Measurements from ENCODE around the gene ECE1.

Gene ECE1

DNA sequence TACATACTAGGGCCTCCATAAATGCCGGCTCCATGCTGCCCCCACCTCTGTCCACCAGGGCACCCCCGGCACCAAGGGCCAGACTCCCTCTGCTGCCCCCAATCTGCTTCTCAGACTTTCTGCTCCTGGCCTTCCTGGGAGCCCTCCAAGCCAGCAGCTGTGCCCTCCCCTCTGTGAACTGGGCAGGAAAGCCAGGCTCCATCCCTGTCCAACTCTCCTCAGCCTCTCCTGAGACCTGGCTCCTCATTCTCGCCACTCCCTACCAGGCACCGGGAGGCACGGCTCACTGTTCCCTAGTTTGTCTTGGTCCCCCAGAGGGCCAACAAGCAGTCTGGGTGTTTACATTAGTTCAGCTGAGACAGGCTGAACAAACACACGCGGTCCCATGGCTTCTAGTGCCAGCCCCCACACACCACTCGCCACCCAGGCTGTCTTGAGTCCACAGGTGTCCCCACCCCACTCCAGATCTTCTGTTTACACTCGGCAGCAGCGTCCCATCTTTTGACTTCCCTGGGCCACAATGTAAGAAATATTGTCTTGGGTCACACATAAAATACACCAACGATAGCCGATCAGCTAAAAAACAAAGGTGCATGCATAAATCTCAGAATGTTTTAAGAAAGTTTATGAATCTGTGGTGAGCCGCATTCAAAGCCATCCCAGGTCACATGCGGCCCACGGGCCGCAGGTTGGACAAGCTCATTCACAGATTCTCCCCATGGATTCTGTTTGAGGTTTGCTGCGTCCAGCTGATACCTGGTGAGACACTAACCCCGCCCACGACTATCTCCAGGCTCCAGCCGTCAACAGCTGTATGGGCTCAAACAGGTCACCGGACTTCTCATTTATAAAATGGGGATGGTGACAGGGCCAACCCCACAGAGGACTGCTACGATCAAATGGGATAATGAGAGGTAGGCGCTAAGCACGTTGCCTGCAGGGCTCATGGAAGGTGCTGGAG lies 29.5 kb upstream of the ECE1 start:
- no peak overlapping the region for H3K27ac Mint-ChIP-seq
- DNase-seq = no peak
- peaks cover 37% of the 10 kb centered on the region for H3K4me1 Mint-ChIP-seq
- H3K9me3 Mint-ChIP-seq = no peaks in the 10 kb centered on the region
- H3K4me3 Mint-ChIP-seq = no peak overlapping the region
- CTCF ChIA-PET = interaction anchor here (1.4 to 2.8 kb wide), 3 partner anchors 49 to 65 kb away, joined by 3 to 12 read pairs (median 5); no protein-coding TSS in a partner anchor
- H3K36me3 Mint-ChIP-seq = peaks cover 12% of the 10 kb centered on the region
- H3K27me3 Mint-ChIP-seq = no peaks in the 10 kb centered on the region

DNA sequence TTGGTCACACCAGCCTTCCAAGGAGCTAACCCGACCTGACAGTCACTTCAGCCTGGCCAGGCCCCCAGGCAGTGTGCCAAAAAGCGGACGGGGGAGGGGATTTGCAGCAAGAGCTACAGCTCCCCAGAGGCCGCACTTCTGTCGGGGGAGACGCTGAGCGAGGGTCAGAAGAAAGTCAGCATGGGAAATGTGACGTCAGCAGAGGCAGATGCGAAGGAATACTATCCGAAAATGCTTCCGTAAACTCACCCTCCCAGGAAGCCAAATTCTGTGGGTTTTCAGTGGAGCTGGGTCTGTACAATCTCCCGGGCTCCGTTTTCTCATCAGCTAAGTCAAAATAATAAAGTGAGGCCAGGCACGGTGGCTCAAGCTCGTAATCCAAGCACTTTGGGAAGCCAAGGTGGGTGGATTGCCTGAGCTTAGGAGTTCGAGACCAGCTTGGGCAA lies 28.5 kb upstream of the ECE1 start:
- DNase-seq = no peak
- CTCF ChIA-PET = interaction anchor here (2.8 kb wide), 1 partner anchor 49 kb away, joined by 12 read pairs; no protein-coding TSS in a partner anchor
- no peaks in the 10 kb centered on the region for H3K27me3 Mint-ChIP-seq
- peaks cover 12% of the 10 kb centered on the region for H3K36me3 Mint-ChIP-seq
- H3K4me3 Mint-ChIP-seq = no peak overlapping the region
- H3K9me3 Mint-ChIP-seq = no peaks in the 10 kb centered on the region
- H3K4me1 Mint-ChIP-seq = peaks cover 30% of the 10 kb centered on the region
- no peak overlapping the region for H3K27ac Mint-ChIP-seq

DNA sequence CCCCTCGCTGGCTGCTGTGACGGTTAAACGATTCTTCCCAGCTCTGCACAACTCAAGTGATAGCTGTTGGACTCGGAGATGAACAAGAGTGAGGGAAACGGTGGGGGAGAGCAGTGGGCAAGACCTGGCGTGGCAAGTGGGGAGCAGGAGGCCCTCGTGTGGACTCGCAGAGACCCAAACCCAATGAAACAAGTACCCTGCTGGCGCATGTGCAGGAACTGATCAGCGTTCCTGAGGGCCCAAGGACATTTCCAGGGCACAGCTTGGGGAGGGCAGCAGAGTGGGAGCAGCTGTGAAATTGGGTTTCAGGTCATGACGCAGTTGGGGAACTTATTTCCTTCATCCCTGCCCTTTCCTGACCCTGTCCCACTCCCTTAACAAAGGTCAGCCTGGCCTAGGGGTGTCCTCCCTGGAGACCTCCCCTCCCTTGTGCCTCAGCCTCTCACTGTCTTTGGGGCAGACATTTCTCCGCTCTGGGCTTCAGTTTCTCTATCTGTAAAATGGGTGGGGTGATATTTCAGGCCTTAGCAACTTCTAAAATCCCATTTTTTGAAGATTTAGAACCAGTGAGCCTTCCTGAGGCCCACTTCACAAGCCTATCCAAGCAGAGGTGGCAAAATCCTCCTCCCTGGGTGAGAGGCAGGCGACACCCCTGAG lies 27.9 kb upstream of the ECE1 start:
- H3K4me1 Mint-ChIP-seq = peaks cover 28% of the 10 kb centered on the region
- H3K27me3 Mint-ChIP-seq = no peaks in the 10 kb centered on the region
- peaks cover 12% of the 10 kb centered on the region for H3K36me3 Mint-ChIP-seq
- H3K27ac Mint-ChIP-seq = no peak overlapping the region
- CTCF ChIA-PET = interaction anchor here (2.8 kb wide), 1 partner anchor 48 kb away, joined by 12 read pairs; no protein-coding TSS in a partner anchor
- no peak for DNase-seq
- H3K9me3 Mint-ChIP-seq = no peaks in the 10 kb centered on the region
- no peak overlapping the region for H3K4me3 Mint-ChIP-seq

DNA sequence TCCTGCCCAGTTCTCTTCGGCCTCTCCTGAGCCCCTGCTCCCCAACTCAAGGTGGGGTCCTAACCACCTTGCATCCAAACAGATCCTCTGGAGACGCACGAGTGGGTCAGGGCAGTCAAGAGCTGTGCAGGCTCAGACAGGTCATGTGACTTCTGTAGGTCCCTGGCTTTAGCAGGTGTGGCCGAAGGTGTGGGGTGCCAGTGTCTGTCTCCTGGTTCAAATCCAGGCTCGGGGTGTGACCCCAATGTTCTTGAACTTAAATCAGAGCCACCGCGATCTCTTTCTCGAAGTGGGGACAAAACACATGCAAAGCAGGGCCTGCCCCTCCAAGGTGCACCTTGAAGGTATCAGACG lies 27.4 kb upstream of the ECE1 start:
- Mint-ChIP-seq H3K4me1 (peaks cover 23% of the 10 kb centered on the region), H3K9me3 (no peaks in the 10 kb centered on the region), H3K27me3 (no peaks in the 10 kb centered on the region), H3K27ac (no peak overlapping the region), H3K36me3 (peaks cover 12% of the 10 kb centered on the region), H3K4me3 (no peak overlapping the region)
- CTCF ChIA-PET = no interaction called here
- no peak for DNase-seq

DNA sequence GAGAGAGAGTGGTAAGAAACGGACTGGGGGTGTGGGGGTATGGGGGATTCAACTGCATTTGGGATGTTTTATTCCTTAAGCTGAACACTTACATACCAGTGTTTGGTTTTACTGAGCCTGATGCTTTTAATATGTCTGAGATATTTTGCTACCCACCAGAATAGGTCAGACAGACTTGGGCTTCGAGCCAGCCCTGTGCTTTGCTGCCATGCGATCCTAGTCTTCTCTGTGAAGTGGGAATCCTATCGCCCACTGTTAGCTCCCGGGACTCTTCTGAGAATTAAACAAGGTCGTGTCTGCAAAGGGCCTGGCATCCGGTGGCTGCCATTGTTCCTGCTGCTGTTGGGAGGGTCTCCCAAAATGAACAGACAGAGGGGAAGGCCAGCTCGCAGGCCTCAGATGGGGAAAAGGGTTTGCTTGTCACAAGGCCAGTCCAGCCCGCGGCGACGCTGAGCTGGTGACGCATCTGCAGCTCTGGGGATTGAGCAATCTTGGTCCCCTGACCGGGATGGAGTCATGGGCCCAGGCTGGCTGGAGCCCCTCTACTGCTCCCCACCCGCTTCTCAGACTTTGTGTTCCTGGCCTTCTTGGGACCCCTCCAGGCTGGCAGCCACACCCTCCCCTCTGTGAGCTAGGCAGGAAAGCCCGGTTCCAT lies 26.9 kb upstream of the ECE1 start:
- no peak overlapping the region for H3K27ac Mint-ChIP-seq
- H3K4me1 Mint-ChIP-seq = peaks cover 18% of the 10 kb centered on the region
- no peaks in the 10 kb centered on the region for H3K9me3 Mint-ChIP-seq
- CTCF ChIA-PET = interaction anchor here (0.7 to 1.2 kb wide), 2 partner anchors 17 to 42 kb away, joined by 3 read pairs; no protein-coding TSS in a partner anchor
- no peak for DNase-seq
- H3K4me3 Mint-ChIP-seq = no peak overlapping the region
- peaks cover 12% of the 10 kb centered on the region for H3K36me3 Mint-ChIP-seq
- H3K27me3 Mint-ChIP-seq = no peaks in the 10 kb centered on the region

DNA sequence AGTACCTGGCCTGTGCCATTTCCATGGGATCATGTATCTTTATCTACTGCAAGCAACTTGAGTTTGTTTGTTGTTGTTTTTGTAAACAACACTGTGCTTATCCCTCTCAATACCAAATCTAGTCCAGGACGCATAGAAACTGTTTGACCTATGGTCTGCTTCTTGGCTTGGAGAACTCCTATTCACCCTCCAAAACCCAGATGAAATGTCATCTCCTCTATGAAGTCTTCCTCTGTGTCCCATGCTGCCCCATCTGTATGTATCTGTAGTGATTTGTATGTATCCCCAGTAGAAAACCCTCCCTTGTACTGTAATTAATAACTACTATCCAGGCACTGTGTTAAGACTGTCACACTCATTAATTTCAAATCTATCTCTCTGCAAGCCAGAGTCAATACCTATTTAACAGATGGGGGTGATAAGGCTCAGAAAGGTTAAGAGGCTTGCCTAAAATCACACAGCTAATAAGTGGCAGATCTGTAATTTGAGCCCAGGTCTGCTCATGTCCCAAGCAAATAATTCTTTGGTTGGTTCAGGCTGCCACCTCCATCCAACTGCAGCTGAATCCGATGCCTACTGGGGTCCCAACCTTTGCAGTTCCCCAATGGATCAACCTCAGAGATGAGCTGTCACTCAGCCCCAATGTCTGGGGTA lies 24.6 kb upstream of the ECE1 start:
- H3K27ac Mint-ChIP-seq = no peak overlapping the region
- peaks cover 20% of the 10 kb centered on the region for H3K36me3 Mint-ChIP-seq

DNA sequence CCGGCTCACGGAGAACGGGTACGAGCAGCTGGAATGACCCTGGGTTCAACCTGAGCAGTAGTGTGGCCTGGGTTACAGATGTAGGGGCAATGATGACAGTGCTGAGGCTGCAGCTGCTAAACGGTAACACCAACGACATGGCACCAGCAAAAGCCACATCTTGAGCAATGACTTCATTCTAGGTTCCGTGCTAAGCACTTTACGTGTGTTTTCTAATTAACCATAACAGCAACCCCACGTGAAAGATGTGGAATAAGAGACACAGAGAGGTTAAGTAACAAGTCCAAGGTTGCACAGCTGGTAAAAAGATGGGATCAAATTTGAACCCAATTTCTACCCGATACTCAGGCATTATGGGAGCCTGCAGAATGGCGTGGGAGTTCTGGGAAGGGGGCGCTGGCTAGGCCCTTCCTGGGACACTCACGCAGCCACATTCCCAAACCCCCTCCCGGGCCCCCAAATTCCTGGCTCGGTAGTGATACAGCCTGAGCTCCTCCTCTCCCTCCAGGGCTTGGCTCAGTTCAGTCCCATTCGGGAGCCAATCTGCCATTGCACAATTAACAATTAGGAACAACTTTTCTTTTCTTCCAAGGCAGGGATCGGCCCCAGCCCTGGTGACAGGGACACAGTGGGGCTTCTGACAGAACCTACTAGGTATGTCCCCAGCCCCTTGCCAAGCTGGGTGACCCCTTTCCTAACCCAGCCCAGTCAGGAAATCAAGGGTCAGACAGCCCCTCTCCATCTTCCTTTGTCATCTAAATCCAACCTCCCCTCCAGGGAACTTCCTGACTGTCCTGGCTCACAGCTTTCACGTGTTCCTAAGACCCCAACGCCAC lies 23.8 kb upstream of the ECE1 start:
- H3K36me3 Mint-ChIP-seq = peaks cover 19% of the 10 kb centered on the region
- H3K4me3 Mint-ChIP-seq = no peak overlapping the region
- peaks cover 24% of the 10 kb centered on the region for H3K4me1 Mint-ChIP-seq
- no peak for DNase-seq
- H3K9me3 Mint-ChIP-seq = no peaks in the 10 kb centered on the region
- H3K27ac Mint-ChIP-seq = no peak overlapping the region
- CTCF ChIA-PET = interaction anchor here (1.4 to 1.8 kb wide), 3 partner anchors 15 to 44 kb away, joined by 3 to 6 read pairs (median 3); no protein-coding TSS in a partner anchor
- no peaks in the 10 kb centered on the region for H3K27me3 Mint-ChIP-seq

More for the DNA sequence above, 24.6 kb upstream of the ECE1 start:
- no peak for DNase-seq
- Mint-ChIP-seq H3K4me3 (no peak overlapping the region), H3K4me1 (peaks cover 23% of the 10 kb centered on the region), H3K9me3 (no peaks in the 10 kb centered on the region), H3K27me3 (no peaks in the 10 kb centered on the region)
- CTCF ChIA-PET = interaction anchor here (1.1 to 1.4 kb wide), 2 partner anchors 15 to 23 kb away, joined by 3 to 4 read pairs; no protein-coding TSS in a partner anchor

DNA sequence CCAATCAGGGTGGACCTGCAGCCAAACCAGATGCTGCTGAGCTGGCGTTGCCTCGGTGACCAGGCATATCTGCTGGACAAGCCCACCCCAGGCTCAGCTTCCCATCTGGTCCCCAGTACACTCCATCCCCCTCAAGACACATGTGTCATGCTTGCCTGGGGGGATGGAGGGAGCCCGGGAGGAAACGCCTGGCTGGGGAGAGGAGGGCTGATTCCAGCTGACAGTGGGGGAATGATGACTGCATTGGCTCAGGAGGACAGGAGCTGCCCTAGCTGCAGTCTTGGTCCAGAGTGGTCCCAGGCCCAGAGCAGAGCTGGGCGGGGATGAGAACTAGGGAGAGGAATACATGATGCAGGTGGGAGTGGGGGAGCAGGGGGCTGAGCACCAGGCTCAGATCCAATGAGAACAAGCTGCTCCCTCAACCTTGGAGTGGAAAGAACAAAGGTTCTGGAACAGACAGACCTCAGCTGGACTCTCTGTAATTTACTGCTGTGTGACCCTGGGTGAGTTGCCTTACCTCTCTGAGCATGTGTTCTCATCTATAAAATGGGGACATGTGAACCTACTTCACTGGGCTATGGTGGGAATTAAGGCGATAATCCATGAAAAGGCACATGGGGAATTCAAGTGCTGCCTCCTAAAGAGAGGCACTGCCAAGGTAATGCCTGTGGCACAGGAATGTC lies 23.1 kb upstream of the ECE1 start:
- no peaks in the 10 kb centered on the region for H3K9me3 Mint-ChIP-seq
- no peaks in the 10 kb centered on the region for H3K27me3 Mint-ChIP-seq
- DNase-seq = no peak
- peaks cover 19% of the 10 kb centered on the region for H3K36me3 Mint-ChIP-seq
- CTCF ChIA-PET = interaction anchor here (0.8 to 1.8 kb wide), 4 partner anchors 8 to 43 kb away, joined by 3 to 6 read pairs (median 3); no protein-coding TSS in a partner anchor
- H3K27ac Mint-ChIP-seq = no peak overlapping the region
- H3K4me1 Mint-ChIP-seq = peaks cover 28% of the 10 kb centered on the region
- H3K4me3 Mint-ChIP-seq = no peak overlapping the region

DNA sequence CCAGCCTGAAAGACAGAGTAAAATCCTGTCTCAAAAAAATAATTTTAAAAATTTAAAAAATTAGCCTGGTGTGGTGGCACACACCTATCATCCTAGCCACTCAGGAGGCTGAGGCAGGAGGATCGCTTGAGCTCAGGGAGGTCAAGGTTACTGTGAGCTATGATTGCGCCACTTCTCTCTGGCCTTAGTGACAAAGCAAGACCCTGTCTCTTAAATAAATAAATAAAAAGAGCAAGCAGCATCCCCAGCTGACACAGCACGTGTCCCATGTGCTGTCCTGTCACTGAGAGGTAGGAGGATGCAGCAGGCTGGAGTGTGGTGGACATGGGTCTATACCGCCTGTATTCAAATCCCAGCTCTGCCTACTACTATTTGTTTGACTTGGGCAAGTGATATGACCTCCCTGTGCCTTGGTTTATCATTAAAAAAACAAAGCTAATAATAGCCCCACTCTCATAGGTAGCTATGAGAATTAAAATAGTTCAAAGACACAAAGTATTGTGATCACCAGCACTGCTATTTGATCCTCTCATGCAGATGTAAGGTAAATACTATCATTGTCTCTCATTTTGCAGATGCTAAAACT lies 22.2 kb upstream of the ECE1 start:
- H3K27me3 Mint-ChIP-seq = no peaks in the 10 kb centered on the region
- no peak for DNase-seq

DNA sequence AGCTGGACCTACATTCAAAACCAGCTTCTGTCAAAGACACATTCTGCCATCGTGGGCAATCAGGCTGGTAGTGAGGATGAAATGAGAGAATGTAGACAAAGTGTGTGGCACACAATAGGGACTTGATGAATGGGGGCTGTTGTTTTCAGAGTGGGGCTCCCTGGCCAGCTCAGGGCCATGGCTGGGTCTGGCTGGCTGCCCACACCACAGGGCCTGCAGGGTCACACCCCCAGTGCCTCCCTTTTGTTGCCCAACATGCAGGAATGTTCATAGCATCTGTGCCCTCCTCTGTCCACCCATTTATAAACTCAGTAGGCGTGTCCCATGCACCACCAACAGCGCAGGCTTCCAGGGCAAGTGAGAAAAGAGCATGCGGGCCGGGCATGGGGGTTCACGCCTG lies 20.8 kb upstream of the ECE1 start:
- no peak overlapping the region for H3K4me3 Mint-ChIP-seq
- H3K27ac Mint-ChIP-seq = no peak overlapping the region
- H3K27me3 Mint-ChIP-seq = no peaks in the 10 kb centered on the region
- H3K9me3 Mint-ChIP-seq = no peaks in the 10 kb centered on the region
- peaks cover 46% of the 10 kb centered on the region for H3K4me1 Mint-ChIP-seq
- CTCF ChIA-PET = no interaction called here
- H3K36me3 Mint-ChIP-seq = peaks cover 15% of the 10 kb centered on the region
- no peak for DNase-seq

More for the DNA sequence above, 22.2 kb upstream of the ECE1 start:
- Mint-ChIP-seq H3K27ac (no peak overlapping the region), H3K4me1 (peaks cover 36% of the 10 kb centered on the region), H3K36me3 (peaks cover 19% of the 10 kb centered on the region), H3K9me3 (no peaks in the 10 kb centered on the region), H3K4me3 (no peak overlapping the region)
- CTCF ChIA-PET = interaction anchor here (0.8 to 1.8 kb wide), 3 partner anchors 9 to 42 kb away, joined by 3 to 6 read pairs (median 3); no protein-coding TSS in a partner anchor

DNA sequence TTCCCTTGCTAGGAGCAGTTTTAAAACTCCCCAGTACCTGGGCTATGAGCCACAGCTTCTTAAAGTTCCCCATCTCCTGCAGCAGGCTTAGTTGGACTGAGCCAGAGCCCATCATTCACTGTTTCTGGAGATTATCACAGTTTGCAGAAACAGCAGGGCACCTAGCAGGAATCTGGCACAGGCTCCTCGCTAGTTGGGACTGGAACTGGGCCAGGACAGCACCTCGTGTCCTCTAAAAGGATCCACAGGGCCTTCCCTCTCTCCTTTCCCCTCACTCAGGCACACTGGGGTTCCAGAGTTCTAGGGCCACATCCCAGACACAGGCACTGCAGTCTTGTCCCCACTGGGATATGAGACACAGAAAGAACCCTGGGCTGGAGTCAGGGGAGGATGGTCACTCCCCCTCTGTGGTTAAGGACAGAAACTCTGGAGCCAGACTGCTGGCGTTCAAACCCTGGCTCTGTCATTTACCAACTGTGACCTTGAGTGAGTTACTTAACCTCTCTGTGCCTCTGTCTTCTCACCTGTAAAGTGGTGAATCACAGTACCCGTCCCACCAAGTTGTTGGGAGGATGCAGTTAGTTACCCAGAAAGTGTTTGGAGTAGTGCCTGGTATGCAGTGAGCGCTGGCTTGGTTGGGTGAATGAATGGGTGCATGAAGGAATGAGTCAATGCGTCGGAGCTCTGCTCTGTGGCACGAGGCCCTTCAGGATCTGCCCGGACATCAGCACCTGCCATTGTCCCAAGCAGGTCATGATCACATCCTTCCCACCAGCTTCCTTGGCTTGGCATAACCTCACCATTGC lies 18.8 kb upstream of the ECE1 start:
- peaks cover 15% of the 10 kb centered on the region for H3K36me3 Mint-ChIP-seq
- peaks cover 55% of the 10 kb centered on the region for H3K4me1 Mint-ChIP-seq
- no peak overlapping the region for H3K4me3 Mint-ChIP-seq
- H3K27ac Mint-ChIP-seq = no peak overlapping the region
- no peaks in the 10 kb centered on the region for H3K27me3 Mint-ChIP-seq
- CTCF ChIA-PET = interaction anchor here (1.5 to 2.7 kb wide), 2 partner anchors 9 to 39 kb away, joined by 4 to 10 read pairs; no protein-coding TSS in a partner anchor
- H3K9me3 Mint-ChIP-seq = no peaks in the 10 kb centered on the region
- DNase-seq = no peak
